ENCODE data around the gene ADARB2.
"Not testable (repeated sequence)": the region's sequence is repeated elsewhere in the genome, so short reads cannot be mapped to it uniquely, and the experiment has no call there.

ADARB2 gene

GRCh38 chr10:1360011-1360557 is 377.2 kb downstream of the ADARB2 start:
- no peak for DNase-seq

- DNase-seq, result no peak
Measured at GRCh38 chr10:1359626-1359955, 377.7 kb downstream of the ADARB2 start.

- no peak for DNase-seq
Measured at GRCh38 chr10:1358860-1359625, 378.3 kb downstream of the ADARB2 start.

GRCh38 chr10:1358147-1358546 is 379.2 kb downstream of the ADARB2 start:
- no peak for DNase-seq

- DNase-seq, result no peak
Measured at GRCh38 chr10:1356349-1356748, 381.0 kb downstream of the ADARB2 start.

- DNase-seq, result no peak
Measured at GRCh38 chr10:1354809-1355710, 382.3 kb downstream of the ADARB2 start.

GRCh38 chr10:1352296-1352695 is 385.0 kb downstream of the ADARB2 start:
- not testable (repeated sequence) for DNase-seq

- DNase-seq, result no peak
Measured at GRCh38 chr10:1348773-1349050, 388.6 kb downstream of the ADARB2 start.

- DNase-seq, result no peak
Measured at GRCh38 chr10:1347962-1348772, 389.2 kb downstream of the ADARB2 start.

- no peak for DNase-seq
Measured at GRCh38 chr10:1347525-1347924, 389.8 kb downstream of the ADARB2 start.

- no peak for DNase-seq
Measured at GRCh38 chr10:1346201-1346600, 391.1 kb downstream of the ADARB2 start.

- no peak for DNase-seq
Measured at GRCh38 chr10:1345368-1345767, 392.0 kb downstream of the ADARB2 start.

- DNase-seq, result no peak
Measured at GRCh38 chr10:1344846-1345245, 392.5 kb downstream of the ADARB2 start.

GRCh38 chr10:1344408-1344807 is 392.9 kb downstream of the ADARB2 start:
- DNase-seq, result no peak

GRCh38 chr10:1343176-1343575 is 394.1 kb downstream of the ADARB2 start:
- no peak for DNase-seq

GRCh38 chr10:1341052-1341451 is 396.3 kb downstream of the ADARB2 start:
- not testable (repeated sequence) for DNase-seq

- DNase-seq, result no peak
Measured at GRCh38 chr10:1339396-1339795, 397.9 kb downstream of the ADARB2 start.

GRCh38 chr10:1335642-1336041 is 401.7 kb downstream of the ADARB2 start:
- DNase-seq, result no peak

GRCh38 chr10:1333981-1334380 is 403.3 kb downstream of the ADARB2 start:
- DNase-seq, result no peak

GRCh38 chr10:1331560-1331959 is 405.8 kb downstream of the ADARB2 start:
- DNase-seq, result no peak

- DNase-seq, result no peak
Measured at GRCh38 chr10:1329622-1330021, 407.7 kb downstream of the ADARB2 start.

GRCh38 chr10:1328981-1329614 is 408.2 kb downstream of the ADARB2 start:
- no peak for DNase-seq

Measured in NCI-H2029 treated with DMSO at 0.1 percent for 48 hours (cell line).